GM12875 (cell line): ENCODE data around the gene TEX54.

Experiments
- H3K4me3 ChIP-seq: one replicate; pipeline ENCODE4 v1.5.1; 2011; ENCODE audit warnings: low read depth, low read length, control low read depth
- CTCF ChIP-seq: IDR thresholded peaks from 2 replicates; pipeline ENCODE4 v1.5.1; 2011; ENCODE audit warnings: low read depth, mild to moderate bottlenecking, control low read depth, inconsistent platforms, low read length, moderate library complexity, borderline replicate concordance; ENCODE audit not compliant: insufficient read depth

The TEX54 gene

GRCh38 chr11:62811659-62812058 lies 21.0 kb downstream of the TEX54 start:
- no peak overlapping the region for H3K4me3 ChIP-seq
- TF ChIP-seq CTCF, result no peak

GRCh38 chr11:62810748-62811147 lies 21.9 kb downstream of the TEX54 start:
- no peak for TF ChIP-seq CTCF

GRCh38 chr11:62806611-62807121 lies 26.0 kb downstream of the TEX54 start:
- TF ChIP-seq CTCF, result no peak
- no peak overlapping the region for H3K4me3 ChIP-seq

More at GRCh38 chr11:62810748-62811147, 21.9 kb downstream of the TEX54 start:
- no peak overlapping the region for H3K4me3 ChIP-seq

- peak overlapping the region; percentile 78 for H3K4me3 ChIP-seq
- TF ChIP-seq CTCF, result no peak
These were observed 26.6 kb downstream of the TEX54 start for GRCh38 chr11:62805961-62806441.

- TF ChIP-seq CTCF, result 0 out of 2 replicates have a peak, but pooled peaks have one; percentile 28
- H3K4me3 ChIP-seq, result peak within 1 kb of the TSS; percentile 78
These were observed 27.4 kb downstream of the TEX54 start, which contains the start of gene NXF1 for GRCh38 chr11:62805076-62805892. Gene NXF1 (minus strand): TSS chr11:62805440. CDS start chr11:62805356, 84 bp downstream.

GRCh38 chr11:62804310-62805075 lies 28.1 kb downstream of the TEX54 start:
- no peak for TF ChIP-seq CTCF
- H3K4me3 ChIP-seq, result peak overlapping the region; percentile 78
